COR-L47 (cell line): Measurements from ENCODE around the gene DAAM1.

ENCODE experiments used
- DNase-seq: peaks from one replicate; lab custom pipeline; 2025; lab: John Stamatoyannopoulos, UW

Gene DAAM1

GRCh38 chr14:59188461-59189090 is at the start of gene DAAM1:
Gene DAAM1, plus strand, starts transcription at chr14:59188667. Its CDS starts 74,811 bp downstream, at chr14:59263478.
- DNase-seq = peak; percentile 96

- no peak for DNase-seq
Measured at GRCh38 chr14:59139324-59139723, 49.1 kb upstream of the DAAM1 start.

GRCh38 chr14:59140106-59140843 is 48.2 kb upstream of the DAAM1 start:
- DNase-seq = no peak

- no peak for DNase-seq
Measured at GRCh38 chr14:59146484-59146883, 42.0 kb upstream of the DAAM1 start.

- DNase-seq = no peak
Measured at GRCh38 chr14:59147007-59147406, 41.5 kb upstream of the DAAM1 start.

- DNase-seq = no peak
Measured at GRCh38 chr14:59148334-59148900, 40.0 kb upstream of the DAAM1 start.

- DNase-seq = no peak
Measured at GRCh38 chr14:59150990-59151389, 37.5 kb upstream of the DAAM1 start.

GRCh38 chr14:59154373-59154772 is 34.1 kb upstream of the DAAM1 start:
- no peak for DNase-seq

GRCh38 chr14:59155886-59156285 is 32.6 kb upstream of the DAAM1 start:
- DNase-seq = no peak

- DNase-seq = no peak
Measured at GRCh38 chr14:59159169-59159568, 29.3 kb upstream of the DAAM1 start.

- no peak for DNase-seq
Measured at GRCh38 chr14:59160506-59160905, 28.0 kb upstream of the DAAM1 start.

GRCh38 chr14:59161561-59162175 is 26.8 kb upstream of the DAAM1 start:
- DNase-seq = no peak

GRCh38 chr14:59166258-59166657 is 22.2 kb upstream of the DAAM1 start:
- DNase-seq = no peak

GRCh38 chr14:59175404-59175803 is 13.1 kb upstream of the DAAM1 start:
- DNase-seq = no peak

GRCh38 chr14:59176765-59177164 is 11.7 kb upstream of the DAAM1 start:
- DNase-seq = no peak

GRCh38 chr14:59177262-59177661 is 11.2 kb upstream of the DAAM1 start:
- DNase-seq = no peak

GRCh38 chr14:59181791-59182190 is 6.7 kb upstream of the DAAM1 start:
- no peak for DNase-seq

GRCh38 chr14:59182641-59183040 is 5.8 kb upstream of the DAAM1 start:
- DNase-seq = no peak

GRCh38 chr14:59183150-59183549 is 5.3 kb upstream of the DAAM1 start:
- no peak for DNase-seq

- DNase-seq = no peak
Measured at GRCh38 chr14:59184396-59184795, 4.1 kb upstream of the DAAM1 start.

- no peak for DNase-seq
Measured at GRCh38 chr14:59185676-59186075, 2.8 kb upstream of the DAAM1 start.

GRCh38 chr14:59186306-59186705 is 2.2 kb upstream of the DAAM1 start:
- no peak for DNase-seq

- no peak for DNase-seq
Measured at GRCh38 chr14:59187118-59187517, 1.3 kb upstream of the DAAM1 start.
